HG03575 (cell line): ENCODE data around the gene USP6NL.

Experiments used
- ATAC-seq: cut with Tn5 transposase; IDR thresholded peaks from one replicate; pipeline ENCODE4 v1.9.1; 2021; ENCODE audit not compliant: unreplicated experiment, insufficient number of reproducible peaks, low FRiP score; ENCODE audit errors: extremely low read depth

USP6NL gene

GRCh38 chr10:11465406-11465805, 146.0 kb downstream of the USP6NL start:
- no peak for ATAC-seq

DNA sequence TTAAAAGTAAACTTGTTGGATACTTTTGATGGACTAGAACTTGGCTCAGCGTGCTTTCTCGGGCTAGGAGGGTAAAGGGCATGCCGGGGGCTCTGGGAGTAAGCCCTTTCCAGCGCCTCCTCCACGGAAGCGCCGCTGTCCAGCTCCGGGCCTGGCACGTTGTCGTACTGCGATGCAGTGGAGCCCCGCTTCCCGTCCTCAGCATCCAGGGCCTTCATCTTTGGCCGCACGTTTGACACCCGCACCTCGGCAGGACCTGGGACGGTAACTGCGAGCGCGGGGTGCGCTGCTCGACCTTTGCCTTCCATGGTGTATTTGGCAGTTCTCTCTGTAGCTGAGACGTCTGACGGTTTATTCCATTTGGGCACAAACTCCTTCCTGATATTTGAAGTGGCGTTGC, 148.3 kb downstream of the USP6NL start:
- ATAC-seq = no peak

DNA sequence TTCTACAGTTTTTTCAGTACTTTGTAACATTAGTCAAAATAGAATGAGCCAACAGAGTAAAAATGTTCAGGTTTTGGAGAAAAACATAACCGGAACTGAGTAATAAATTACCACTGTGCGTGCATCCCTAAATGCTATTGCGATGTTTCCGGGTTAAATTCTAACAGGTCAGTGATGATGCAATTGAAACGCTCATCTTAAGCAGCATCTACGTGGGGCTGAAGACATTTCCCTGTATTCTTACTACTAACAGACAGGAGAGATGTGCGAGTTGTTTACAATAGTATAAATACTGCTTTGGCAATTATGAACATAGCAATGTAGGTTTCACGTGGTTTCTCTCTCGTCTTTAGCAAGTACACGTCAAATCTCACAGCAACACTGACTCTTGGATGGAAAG, 149.4 kb downstream of the USP6NL start:
- no peak for ATAC-seq

- no peak for ATAC-seq
These were observed 154.1 kb downstream of the USP6NL start for GRCh38 chr10:11457336-11457735.

DNA sequence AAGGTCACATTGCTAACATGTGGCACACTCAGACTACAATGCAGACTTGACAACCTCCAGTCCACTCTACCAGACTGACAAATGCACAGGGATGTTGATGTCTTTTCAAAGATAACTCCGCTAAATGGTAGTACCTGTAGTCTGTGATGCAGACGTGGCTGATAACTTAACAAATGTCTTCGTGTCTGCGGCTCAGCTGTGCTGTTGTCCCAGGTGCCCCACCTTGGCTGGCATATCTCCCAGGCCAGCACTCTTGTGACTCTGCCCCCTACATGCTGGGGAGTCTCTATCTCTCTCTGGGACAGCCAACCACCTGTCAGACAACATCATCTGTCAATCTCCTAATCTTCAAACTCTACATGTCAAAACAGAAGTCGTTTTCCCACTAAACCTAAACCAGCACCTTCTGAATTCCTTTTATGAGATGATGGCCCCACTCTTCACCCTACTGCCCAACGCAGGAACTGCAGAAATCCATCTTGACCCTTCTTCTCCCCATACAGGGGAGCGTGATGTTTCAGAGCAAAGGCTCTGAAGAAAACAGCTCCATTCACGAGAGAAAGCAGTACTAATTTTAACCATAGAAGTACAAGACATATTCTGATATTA, 156.4 kb downstream of the USP6NL start:
- no peak for ATAC-seq

- ATAC-seq = no peak
These were observed 157.3 kb downstream of the USP6NL start for GRCh38 chr10:11454160-11454559.

DNA sequence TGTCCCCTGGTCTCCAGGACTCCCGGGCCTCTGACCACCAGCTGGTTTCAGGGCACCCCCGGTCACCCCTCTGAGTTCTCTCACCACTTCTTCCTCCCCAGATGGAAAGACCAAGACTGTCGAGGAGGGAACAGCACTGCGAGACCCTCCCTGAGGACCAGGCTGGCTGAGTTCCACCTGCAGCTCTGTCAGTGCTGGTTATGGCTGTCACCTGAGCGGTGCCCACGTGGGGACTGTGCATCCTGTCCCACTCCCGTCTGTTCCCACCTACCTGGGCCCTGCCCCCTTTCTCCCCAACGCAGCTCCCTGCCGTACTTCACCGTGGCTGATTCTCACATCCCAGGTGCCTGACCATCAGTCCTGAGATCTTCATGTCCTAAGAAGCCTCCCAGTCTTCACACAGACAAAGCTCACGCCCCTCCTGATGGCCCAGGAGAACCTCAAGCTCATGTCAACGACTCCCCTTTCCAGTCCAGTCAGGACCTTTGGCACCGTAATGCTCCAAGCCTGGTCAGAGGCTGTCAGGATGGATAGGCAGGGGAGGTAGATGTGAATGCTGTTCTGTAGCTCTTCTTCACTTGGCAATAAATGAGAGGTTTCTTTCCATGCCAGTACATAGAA, 159.7 kb downstream of the USP6NL start:
- ATAC-seq = no peak

DNA sequence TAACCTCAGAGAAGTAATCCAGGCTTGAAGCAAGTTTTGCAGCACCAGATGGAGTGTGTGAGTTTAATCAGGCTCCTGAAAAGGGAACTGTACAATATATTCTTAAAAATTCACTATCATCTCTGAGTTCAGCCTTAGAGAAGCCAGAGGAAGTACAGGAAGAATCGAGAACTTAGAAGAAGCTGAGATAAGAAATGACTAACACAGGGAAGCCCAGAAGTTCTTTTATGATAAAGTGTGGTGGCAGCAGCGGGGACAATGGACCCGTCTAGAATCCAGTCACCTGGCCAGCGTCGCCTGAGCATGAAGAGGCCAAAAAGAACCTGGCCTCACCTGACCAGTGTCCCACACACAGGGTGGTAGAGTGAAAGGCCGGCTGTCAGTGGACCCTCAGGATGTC, 161.0 kb downstream of the USP6NL start:
- ATAC-seq = no peak

DNA sequence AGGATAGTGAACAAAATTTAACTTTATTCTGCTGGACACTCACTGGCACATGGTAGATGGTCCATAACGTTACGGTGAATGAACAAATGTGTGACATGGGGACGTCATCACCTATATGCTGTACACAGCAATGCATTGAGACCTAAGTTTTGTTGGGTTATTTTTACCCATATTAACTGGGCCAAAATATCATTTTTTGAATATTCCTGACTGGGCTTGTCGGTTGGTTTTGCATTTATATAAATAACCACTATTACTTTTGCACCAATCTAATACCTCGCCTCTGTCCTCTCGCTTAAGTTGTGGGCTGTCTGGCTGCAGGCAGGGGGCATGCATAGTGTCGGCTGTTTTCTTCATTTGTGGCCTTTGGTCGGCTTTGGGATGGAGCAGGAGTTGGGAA, 161.7 kb downstream of the USP6NL start:
- no peak for ATAC-seq

- ATAC-seq = peak; percentile 64
These were observed 162.8 kb downstream of the USP6NL start for GRCh38 chr10:11448545-11449244.

GRCh38 chr10:11448190-11448544, 163.3 kb downstream of the USP6NL start:
- peak; percentile 30 for ATAC-seq

DNA sequence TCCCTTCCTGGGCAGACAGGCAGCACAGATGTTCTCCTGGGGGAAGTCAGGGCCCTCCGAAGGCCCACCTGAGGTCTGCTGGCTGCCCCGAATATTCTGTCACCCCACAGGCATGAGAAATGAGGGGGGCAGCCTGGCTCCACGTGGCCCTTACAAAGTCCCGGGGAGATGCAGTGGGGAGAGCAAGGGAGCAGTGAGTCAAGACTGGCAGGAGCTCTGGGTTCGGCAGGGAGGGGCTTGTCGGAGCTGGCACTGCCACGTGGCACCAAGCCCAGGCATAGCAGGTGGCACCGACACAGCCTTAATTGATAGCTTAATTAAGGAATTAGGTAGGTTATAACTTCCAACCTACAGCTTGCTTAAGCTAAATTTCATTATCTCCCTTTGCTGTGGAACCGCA, 163.9 kb downstream of the USP6NL start:
- ATAC-seq = no peak

- no peak for ATAC-seq
These were observed 164.6 kb downstream of the USP6NL start for GRCh38 chr10:11446864-11447263.

DNA sequence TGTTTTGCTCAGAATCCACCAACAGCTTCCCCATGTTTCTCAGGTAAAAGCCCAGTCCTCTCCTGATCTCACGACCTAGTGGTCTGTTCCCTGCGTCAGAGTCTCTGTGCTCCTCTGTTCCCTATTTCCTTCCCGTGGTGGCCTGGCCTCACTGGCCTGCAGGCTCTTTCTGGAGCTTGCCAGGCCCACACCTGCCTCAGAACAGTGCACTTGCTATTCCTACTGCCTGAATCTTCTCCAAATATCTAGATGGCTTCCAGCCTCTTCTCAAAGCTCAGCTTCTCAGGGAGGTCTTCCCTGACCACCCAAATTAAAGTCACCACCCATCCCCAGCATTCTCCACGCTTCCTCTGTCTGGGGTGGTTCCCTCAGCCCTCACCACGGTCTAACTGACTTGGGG, 165.3 kb downstream of the USP6NL start:
- no peak for ATAC-seq

DNA sequence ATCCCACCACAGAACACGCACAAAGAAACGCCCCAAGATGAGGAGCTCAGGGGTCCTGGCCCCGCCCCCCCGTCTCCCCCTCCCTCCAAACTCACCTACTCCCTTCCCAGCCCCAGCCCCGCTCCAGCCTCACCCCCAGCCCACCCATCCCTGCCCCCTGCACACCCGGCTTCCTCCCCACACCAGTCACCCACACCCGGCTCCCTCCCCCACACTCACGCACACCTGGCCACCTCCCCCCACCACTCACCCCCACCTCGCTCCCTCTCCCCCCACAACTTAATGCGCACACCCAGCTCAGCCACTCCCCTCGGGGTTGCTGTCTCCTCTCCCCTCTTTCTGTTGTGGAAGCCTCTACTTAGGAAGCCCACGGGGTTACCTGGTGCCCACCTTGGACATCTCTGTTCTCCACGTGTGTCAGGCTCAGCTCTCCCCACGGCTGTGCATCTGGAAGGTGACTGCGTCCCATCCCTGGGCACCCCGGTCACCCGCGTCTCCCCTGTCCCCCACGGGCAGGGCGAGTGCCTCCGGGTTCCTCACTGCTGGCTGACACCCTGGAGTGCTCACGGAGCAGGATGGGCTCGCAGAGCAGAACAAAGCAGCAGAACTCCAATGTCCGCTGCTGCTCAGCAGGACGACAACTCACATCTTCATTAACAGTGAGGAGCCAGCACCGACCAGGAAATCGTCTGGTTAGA, 166.8 kb downstream of the USP6NL start:
- ATAC-seq = no peak

- no peak for ATAC-seq
These were observed 167.3 kb downstream of the USP6NL start for GRCh38 chr10:11444155-11444530.

DNA sequence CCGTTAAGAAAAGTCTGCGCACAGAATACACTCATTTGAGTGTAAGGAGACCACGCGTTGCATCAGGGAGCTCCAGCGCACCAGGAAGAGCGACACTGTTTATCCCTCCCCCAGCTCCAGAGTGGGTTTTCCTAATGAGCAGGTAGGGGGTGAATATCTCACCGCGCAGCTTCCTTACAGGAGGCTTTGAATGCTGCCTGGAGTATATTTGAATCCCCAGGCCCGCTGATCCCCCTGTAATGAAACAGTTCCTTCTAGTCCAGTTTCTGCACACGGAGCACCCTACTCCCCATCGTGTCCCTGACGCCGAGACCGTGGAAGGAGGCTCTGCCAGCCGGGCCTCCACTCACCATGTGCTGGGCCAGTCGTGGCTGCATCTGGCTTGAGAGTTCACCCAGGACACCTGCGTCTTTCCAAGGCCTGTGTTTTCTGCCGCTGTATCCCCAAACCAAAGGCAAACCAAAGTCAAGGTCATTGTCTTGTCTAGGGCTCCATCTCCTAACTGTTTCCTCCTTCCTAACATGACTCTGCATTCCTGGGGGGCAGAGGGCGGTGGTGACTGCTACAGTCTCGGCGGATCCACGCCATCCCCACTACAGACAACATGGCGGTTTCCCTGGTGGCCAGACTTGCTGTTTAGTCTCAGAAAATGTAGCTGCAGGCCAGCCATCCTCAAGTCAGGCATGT, 167.8 kb downstream of the USP6NL start:
- ATAC-seq = no peak

GRCh38 chr10:11442001-11442773, 169.3 kb downstream of the USP6NL start:
- ATAC-seq = no peak

DNA sequence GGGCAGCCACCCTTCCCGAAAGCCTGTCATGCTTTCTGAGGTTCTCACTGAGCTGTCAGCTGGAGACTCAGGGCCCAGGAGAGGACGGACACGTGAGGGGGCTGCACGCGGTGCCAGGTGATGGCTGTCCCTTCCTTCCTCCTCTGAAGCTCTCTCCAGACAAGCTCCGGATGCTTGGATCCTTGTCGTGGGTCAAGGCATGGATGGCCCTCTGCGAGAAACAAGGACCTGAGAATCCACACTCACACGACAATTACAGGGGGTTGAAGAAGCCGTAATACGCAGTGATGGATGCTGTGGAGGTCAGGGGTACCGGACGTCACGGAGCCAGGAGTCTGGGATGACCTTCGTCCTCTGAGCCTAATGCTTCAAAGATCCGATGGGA, 170.3 kb downstream of the USP6NL start:
- no peak for ATAC-seq
